Activated gamma-delta T cell treated with anti-CD3 and anti-CD28 coated beads, Interleukin-2, amount 50 U/mL, for 16 hours (primary cell): ENCODE results near the gene NCKAP5L.

Source experiments
- DNase-seq: peaks from one replicate; pipeline ENCODE4 v3.0.0-alpha.2; 2020; ENCODE audit warnings: low read depth

The NCKAP5L gene

GRCh38 chr12:49823350-49823749 lies 4.9 kb downstream of the NCKAP5L start:
- DNase-seq = no peak

GRCh38 chr12:49821373-49822287 lies 6.6 kb downstream of the NCKAP5L start:
- no peak for DNase-seq

GRCh38 chr12:49819786-49820185 lies 8.4 kb downstream of the NCKAP5L start:
- DNase-seq = no peak

GRCh38 chr12:49818241-49818895 lies 9.8 kb downstream of the NCKAP5L start:
- DNase-seq = no peak

- DNase-seq = no peak
Measured at GRCh38 chr12:49813131-49813530, 15.1 kb downstream of the NCKAP5L start.

- no peak for DNase-seq
Measured at GRCh38 chr12:49811961-49812401, 16.2 kb downstream of the NCKAP5L start.

- DNase-seq = no peak
Measured at GRCh38 chr12:49811136-49811535, 17.1 kb downstream of the NCKAP5L start.

GRCh38 chr12:49809906-49810389 lies 18.3 kb downstream of the NCKAP5L start:
- DNase-seq = no peak

GRCh38 chr12:49809381-49809905 lies 18.8 kb downstream of the NCKAP5L start:
- DNase-seq = no peak

GRCh38 chr12:49808686-49809380 lies 19.4 kb downstream of the NCKAP5L start:
- no peak for DNase-seq

- no peak for DNase-seq
Measured at GRCh38 chr12:49807991-49808580, 20.1 kb downstream of the NCKAP5L start.

- DNase-seq = no peak
Measured at GRCh38 chr12:49806877-49807276, 21.3 kb downstream of the NCKAP5L start.

GRCh38 chr12:49806321-49806813 lies 21.8 kb downstream of the NCKAP5L start:
- no peak for DNase-seq

GRCh38 chr12:49805409-49805808 lies 22.8 kb downstream of the NCKAP5L start:
- no peak for DNase-seq

GRCh38 chr12:49804821-49805220 lies 23.4 kb downstream of the NCKAP5L start:
- no peak for DNase-seq

- no peak for DNase-seq
Measured at GRCh38 chr12:49803693-49804450, 24.3 kb downstream of the NCKAP5L start.

- DNase-seq = no peak
Measured at GRCh38 chr12:49801141-49802063, 26.8 kb downstream of the NCKAP5L start.

- DNase-seq = no peak
Measured at GRCh38 chr12:49800421-49801140, 27.6 kb downstream of the NCKAP5L start.

- DNase-seq = no peak
Measured at GRCh38 chr12:49798934-49799333, 29.3 kb downstream of the NCKAP5L start.
